ENCODE results near the gene SLX4IP. TPM values are rescaled to one million over a fixed set of nuclear protein-coding genes. Genes with fewer than 3 reads are reported as not detected.

Gene SLX4IP
- total RNA-seq, 1 donor from 2014 or later = 4.5 TPM

DNA sequence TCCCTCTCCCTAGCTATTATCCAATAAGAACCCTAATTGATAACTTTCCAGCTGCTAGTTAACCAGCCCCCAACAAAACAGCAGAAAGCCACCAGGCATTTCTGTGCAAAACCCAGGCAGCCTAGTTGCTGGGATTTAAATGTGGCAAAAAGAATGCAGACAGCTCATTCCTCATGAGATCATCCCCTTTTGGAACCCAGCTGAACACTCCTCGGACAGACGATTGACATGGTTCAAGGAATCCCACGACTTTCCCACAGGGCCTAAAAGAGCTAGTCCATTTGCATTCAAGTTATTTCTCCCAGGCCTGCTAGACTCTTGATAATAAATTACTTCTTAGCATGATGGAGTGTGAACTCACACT, 214.7 kb downstream of the SLX4IP start:
- intact Hi-C loops (cut with DNase I) = loop anchor here (2.0 to 10.0 kb wide), 2 partner anchors 17 to 435 kb away; partner anchors contain the start of gene SNAP25

DNA sequence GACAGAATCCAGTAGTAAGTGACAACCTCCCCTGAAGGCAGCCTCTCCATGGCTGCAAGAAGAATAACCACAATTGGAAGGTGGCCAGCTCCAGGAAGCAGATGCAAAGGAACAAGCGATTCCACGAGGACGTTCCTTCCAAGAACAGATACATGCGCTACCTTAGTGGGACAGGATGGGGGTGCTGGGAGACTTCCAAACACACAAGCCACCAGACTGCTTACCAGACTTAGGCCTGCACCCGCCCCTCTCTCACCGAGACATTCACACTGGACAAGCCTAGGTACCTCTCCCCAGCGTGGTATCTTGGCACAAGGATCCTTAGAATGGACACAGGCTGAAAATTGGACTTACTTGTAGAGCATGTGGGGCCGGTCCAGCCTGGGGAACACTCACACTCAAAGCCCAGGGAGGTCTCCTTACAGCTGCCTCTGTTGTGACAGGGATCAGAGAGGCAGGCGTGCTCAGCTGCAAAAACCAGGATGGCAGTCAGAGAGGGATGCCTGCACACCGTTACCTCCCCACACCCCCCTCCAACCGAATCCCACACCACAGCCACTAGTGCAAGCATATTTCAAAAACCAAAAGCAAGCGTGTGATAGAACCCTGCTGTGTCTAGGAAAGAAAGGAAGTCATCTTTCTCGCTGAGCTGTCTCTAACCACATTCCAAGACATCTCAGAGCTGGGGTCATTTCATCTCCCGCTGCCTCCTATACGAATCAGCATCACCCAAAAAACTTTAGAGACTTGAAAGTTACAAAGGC, 216.3 kb downstream of the SLX4IP start:
- Histone ChIP-seq H3K4me3 (peak overlapping the region in 1 of 2 donors; percentile 3), H3K27ac (peak overlapping the region; percentile 93 to 100), H3K36me3 (peaks cover 35 to 86% of the 10 kb centered on the region in 2 donors), H3K9me3 (no peaks in the 10 kb centered on the region), H3K27me3 (no peaks in the 10 kb centered on the region), H3K4me1 (peaks cover 31 to 93% of the 10 kb centered on the region in 2 donors)
- no peak for DNase-seq (ENCODE audit: low spot score in 2 of 2)
- TF ChIP-seq, protein P1, sequence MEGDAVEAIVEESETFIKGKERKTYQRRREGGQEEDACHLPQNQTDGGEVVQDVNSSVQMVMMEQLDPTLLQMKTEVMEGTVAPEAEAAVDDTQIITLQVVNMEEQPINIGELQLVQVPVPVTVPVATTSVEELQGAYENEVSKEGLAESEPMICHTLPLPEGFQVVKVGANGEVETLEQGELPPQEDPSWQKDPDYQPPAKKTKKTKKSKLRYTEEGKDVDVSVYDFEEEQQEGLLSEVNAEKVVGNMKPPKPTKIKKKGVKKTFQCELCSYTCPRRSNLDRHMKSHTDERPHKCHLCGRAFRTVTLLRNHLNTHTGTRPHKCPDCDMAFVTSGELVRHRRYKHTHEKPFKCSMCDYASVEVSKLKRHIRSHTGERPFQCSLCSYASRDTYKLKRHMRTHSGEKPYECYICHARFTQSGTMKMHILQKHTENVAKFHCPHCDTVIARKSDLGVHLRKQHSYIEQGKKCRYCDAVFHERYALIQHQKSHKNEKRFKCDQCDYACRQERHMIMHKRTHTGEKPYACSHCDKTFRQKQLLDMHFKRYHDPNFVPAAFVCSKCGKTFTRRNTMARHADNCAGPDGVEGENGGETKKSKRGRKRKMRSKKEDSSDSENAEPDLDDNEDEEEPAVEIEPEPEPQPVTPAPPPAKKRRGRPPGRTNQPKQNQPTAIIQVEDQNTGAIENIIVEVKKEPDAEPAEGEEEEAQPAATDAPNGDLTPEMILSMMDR (IDR thresholded peaks at IDR 0.05) = no peak
- intact Hi-C loops (cut with DNase I) = loop anchor here (2.0 kb wide), 1 partner anchor 15 kb away; no protein-coding TSS in a partner anchor

More for the DNA sequence above, 214.7 kb downstream of the SLX4IP start:
- TF ChIP-seq, protein P1 (IDR thresholded peaks at IDR 0.05) = no peak
- H3K27me3 ChIP-seq = no peaks in the 10 kb centered on the region
- H3K9me3 ChIP-seq = no peaks in the 10 kb centered on the region
- peaks cover 23 to 83% of the 10 kb centered on the region in 2 donors for H3K4me1 ChIP-seq
- no peak for DNase-seq (ENCODE audit: low spot score in 2 of 2)
- H3K36me3 ChIP-seq = peaks cover 50 to 86% of the 10 kb centered on the region in 2 donors
- no peak overlapping the region for H3K4me3 ChIP-seq
- H3K27ac ChIP-seq = peak overlapping the region; percentile 93 to 100

DNA sequence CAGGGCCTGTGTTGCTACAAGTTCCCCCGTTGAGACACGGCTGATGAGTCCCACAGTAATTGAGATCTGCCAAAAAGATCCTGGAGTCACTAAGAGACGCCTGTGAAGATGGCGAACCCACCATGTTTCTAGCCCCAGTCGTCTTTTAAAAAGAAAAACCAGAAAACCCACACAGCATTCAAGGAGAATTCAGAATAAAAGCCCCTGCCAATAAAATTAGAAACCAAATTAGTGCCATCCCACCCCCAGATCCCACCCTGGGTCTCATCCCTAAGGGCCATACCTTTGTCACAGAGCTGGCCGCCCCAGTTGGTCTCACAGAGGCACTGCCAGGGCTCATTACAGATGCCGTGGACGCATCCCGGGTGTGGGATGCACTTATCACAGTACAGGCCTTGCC, 217.1 kb downstream of the SLX4IP start:
- no peaks in the 10 kb centered on the region for H3K27me3 ChIP-seq
- H3K9me3 ChIP-seq = no peaks in the 10 kb centered on the region
- intact Hi-C loops (cut with DNase I) = no loop called here
- H3K4me3 ChIP-seq = peak overlapping the region in 1 of 2 donors; percentile 54
- H3K4me1 ChIP-seq = peaks cover 31 to 93% of the 10 kb centered on the region in 2 donors
- TF ChIP-seq, protein P1 (IDR thresholded peaks at IDR 0.05) = no peak
- H3K27ac ChIP-seq = peak overlapping the region; percentile 93 to 100
- peaks cover 27 to 85% of the 10 kb centered on the region in 2 donors for H3K36me3 ChIP-seq
- DNase-seq (ENCODE audit: low spot score in 2 of 2) = no peak

DNA sequence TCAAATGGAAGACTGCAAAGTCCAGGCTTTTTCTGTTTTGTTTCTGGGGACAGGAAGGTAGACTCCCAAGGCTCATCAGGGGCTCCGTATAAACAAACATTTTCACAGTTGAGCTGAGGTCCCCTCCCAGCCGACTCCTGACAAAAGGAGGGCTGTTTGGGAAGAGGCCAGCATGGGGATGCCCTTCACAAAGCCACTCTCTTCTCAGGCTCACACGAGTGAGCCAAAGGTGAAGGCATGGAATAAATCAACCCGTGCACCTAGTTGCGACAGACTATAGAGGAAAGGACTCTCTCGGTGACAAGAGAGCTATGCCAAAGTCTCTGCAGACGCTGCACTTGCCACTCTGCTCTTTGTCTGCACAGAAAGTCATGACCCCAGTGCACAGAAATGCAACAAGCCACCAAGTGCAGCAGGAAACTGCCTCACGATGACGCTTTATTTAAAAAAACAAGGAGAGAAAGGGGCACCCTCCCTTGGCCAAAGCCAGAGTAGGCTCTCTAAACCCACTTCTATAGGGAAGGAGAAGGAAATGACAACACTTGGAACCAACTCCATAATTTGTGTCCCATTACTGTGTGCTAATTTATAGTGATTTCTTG, 217.7 kb downstream of the SLX4IP start:
- no peak for DNase-seq (ENCODE audit: low spot score in 2 of 2)
- no peaks in the 10 kb centered on the region for H3K27me3 ChIP-seq
- peaks cover 21 to 85% of the 10 kb centered on the region in 2 donors for H3K36me3 ChIP-seq
- H3K27ac ChIP-seq = peak overlapping the region; percentile 93 to 100
- H3K4me3 ChIP-seq = peak overlapping the region in 1 of 2 donors; percentile 54
- H3K4me1 ChIP-seq = peaks cover 31 to 94% of the 10 kb centered on the region in 2 donors
- TF ChIP-seq, protein P1 (IDR thresholded peaks at IDR 0.05) = no peak
- intact Hi-C loops (cut with DNase I) = no loop called here
- H3K9me3 ChIP-seq = no peaks in the 10 kb centered on the region

DNA sequence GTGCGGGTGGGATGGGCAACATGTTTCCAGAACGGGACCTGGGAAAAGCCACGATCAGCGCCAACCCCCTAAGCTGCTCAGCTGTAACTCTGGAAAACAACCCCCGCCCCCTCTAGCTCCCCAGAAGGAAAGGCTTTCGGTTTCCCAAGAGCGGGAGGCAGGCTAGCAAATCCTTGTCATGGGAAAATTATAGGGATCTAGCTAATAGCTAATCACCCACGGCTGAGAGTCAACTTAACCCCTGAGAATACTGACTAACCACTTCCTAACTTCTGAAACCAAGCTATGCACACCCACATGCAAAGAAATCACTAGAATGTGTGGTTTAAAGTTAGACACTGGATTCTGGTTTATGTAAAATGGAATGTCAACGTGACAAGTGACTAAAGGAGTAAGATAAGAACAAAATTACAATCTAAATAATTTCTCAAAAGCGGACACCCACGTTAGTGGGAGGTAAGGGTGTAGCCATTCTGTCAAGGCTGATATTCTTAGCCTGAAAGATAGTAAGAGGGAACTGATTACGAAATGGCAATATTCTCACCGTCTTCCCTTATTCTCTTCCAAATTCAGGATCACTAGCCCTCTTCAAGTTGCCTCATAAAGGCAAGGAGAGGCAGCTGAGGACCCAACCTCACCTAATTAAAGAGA, 218.6 kb downstream of the SLX4IP start:
- Histone ChIP-seq H3K27me3 (no peaks in the 10 kb centered on the region), H3K9me3 (no peaks in the 10 kb centered on the region), H3K36me3 (peaks cover 14 to 83% of the 10 kb centered on the region in 2 donors), H3K4me3 (peak overlapping the region; percentile 0 to 54), H3K27ac (peak overlapping the region; percentile 93 to 100), H3K4me1 (peaks cover 31 to 96% of the 10 kb centered on the region in 2 donors)
- DNase-seq (ENCODE audit: low spot score in 2 of 2) = no peak
- intact Hi-C loops (cut with DNase I) = loop anchor here (2.0 kb wide), 2 partner anchors 15 to 19 kb away; partner anchors contain the start of gene JAG1
- TF ChIP-seq, protein P1 (IDR thresholded peaks at IDR 0.05) = no peak
